Stimulated activated naive CD4-positive, alpha-beta T cell (primary cell): ENCODE data around the gene GALNT2.
A peak's percentile ranks its signal among the peaks of the same experiment; 100 is the strongest.

ENCODE experiments used
- DNase-seq, 6 experiments: peaks; one replicate each; lab custom pipeline; 2025; lab: John Stamatoyannopoulos, UW

The GALNT2 gene

DNA sequence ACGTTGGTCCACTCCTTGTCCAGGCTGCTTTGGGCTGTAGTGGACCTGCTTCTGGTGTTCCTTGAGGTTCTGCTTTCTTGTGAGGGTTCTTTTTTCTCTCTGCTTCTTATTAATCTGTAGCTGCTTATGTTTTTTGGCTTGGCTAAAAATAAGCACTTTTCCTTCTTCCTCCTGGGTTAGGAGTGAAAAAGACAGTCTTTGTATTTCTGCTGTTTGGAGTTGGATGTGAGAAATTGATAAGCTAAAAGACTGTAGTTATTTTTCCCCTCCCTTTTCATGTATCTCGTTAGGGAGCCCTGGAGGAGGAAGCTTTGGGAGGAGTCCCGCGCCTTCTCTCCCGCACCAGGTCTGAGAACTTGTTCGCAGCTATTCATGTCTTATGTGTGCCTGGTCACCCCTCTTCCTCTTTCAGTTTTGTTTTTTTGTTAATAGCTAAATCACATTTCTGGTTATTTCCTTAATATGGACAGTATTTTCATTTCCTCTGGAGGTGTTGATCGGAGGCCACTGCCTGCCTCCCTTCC lies 79.0 kb downstream of the GALNT2 start:
- DNase-seq, result no peak

- no peak for DNase-seq
Observed at GRCh38 chr1:230146709-230147108, 79.7 kb downstream of the GALNT2 start.

DNA sequence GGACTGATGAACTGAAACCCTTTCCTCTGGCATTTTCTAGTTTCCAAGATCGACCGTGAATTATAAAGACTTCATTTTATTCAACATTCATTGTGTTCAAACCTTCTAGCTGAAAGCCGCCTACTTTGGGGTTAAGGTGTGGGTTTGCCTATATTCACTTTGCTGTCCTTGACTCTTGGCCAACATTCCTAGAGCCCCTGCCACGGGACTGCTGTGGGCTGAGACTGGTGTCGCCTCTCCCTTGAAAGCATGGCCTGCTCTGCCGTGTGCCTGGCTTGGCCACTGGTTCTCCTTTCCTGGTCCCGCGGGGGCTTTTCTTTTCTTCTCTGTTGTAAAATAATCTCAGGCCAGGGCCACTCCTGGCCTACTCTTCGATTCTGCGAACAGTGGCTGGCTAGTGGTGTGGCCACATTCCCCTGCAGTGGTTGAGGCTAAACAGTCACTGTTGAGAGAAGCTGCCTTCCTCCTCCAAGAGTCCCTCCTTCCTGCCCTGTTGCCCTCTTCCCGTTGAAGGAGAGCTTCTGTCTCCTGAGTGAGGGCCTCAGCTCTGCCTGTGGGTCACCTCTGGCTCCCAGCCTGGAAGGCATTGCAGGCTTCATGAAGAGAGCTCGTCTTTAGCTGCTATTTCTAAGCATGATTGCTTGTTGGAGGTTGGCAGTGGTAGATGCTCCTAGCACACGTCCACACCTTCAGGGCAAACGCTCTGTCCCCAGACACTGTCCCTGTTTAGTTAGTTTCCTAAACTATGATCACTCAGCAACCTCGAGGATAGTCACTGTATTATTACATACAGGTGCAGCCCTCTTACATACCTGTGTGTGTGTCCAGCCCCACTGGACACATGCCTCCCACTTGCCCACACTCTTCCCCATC lies 80.5 kb downstream of the GALNT2 start:
- DNase-seq, result no peak

DNA sequence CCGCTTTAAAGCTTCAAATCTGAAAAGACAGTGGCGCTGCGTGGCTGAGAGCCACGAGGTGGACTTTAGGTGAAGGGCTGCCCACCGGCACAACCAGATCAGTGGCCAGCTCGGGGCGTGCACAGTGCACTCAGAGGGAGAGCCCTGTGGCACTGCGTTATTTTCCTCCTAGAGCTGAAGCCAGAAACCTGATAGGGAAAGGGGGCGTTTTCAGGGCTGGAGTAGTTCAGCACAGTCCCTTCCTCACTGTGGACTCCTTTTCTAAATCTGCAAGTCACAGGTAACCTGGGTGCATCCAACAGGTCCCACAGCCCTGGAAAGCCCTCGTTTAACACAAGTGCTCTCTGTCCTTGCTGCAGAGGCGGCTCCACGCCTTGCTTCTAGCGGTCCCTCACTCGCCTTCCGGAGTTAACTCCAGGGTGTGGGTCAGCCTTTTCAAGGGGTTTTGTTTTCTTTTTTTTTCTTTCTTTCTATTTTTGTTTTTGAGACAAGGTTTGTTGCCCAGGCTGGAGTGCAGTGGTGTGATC lies 81.2 kb downstream of the GALNT2 start:
- no peak for DNase-seq

- DNase-seq, result no peak
Observed at GRCh38 chr1:230148768-230149469, 81.9 kb downstream of the GALNT2 start.

GRCh38 chr1:230149751-230150584 lies 82.9 kb downstream of the GALNT2 start:
- DNase-seq, result peak in 1 of 6 experiments; percentile 16

- no peak for DNase-seq
Observed at GRCh38 chr1:230150615-230151014, 83.6 kb downstream of the GALNT2 start.

- no peak for DNase-seq
Observed at GRCh38 chr1:230151924-230152468, 85.0 kb downstream of the GALNT2 start.

DNA sequence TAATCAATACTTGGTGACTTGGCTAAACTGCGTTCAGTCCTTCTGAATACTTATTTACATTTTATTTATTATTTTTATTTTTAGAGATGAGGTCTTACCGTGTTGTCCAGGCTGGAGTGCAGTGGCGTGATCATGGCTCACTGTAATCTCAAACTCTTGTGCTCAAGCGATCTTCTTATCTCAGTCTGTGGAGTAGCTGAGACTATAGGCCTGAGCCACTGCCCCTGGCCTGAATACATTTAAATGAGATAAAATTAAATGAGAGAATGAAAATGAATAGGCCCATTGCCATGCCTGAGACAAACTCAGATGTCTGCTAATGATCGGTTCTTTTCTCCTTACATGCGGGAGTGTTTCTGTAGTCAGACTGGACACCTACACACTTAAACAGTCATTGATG lies 86.0 kb downstream of the GALNT2 start:
- no peak for DNase-seq

DNA sequence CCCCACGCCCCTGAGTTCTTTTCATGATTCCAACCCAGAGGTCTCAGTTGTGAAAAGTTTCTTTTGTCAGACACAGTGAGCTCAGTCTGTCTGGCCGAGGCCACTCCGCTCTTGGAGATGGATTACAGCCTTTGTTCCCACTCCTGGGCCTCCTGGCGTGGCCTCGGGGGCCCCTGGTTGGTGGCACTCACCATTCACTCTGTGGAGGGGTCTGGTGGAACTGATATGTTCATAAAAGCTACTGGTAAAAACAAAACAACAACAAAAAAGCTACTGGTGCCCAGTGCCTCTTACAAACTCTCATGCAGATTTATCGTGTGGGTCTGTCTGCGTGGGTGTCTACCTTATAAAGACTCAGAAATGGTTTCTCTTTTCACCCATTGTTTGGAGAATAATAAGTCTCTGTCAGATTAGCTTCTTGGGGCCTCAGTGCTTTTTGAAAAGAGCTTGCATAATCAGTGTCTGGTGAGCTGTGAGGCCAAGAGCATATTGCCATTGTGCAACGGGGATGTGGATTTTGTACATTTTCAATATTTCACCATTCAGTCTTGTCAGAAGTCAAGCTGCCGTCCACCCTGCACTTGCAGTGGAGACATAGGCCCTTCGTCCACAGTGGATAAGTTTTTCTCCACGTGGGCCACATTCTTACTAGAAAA lies 86.7 kb downstream of the GALNT2 start:
- no peak for DNase-seq

- no peak for DNase-seq
Observed at GRCh38 chr1:230155021-230155420, 88.0 kb downstream of the GALNT2 start.

GRCh38 chr1:230156068-230156467 lies 89.0 kb downstream of the GALNT2 start:
- no peak for DNase-seq

DNA sequence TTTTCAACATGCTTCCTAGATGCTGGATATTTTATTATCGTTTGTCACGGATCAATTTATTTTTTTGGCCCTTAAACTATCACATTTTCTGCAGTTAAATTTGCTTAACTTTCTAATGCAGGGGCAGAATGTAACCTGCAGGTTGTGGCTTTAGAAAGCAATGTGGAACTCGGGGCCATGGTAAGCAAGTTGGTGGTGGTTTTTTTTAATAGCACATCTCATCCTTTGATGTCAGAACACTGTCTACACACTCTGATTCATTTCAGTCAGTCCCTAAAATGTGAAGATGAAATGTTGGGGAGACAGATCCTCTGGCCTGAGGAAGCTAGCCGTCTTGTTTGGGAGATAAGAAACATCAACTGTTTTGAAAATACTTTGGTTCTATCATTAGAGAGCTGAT lies 89.5 kb downstream of the GALNT2 start:
- no peak for DNase-seq

GRCh38 chr1:230157420-230158390 lies 90.7 kb downstream of the GALNT2 start:
- DNase-seq, result no peak

- no peak for DNase-seq
Observed at GRCh38 chr1:230158415-230159291, 91.6 kb downstream of the GALNT2 start.

DNA sequence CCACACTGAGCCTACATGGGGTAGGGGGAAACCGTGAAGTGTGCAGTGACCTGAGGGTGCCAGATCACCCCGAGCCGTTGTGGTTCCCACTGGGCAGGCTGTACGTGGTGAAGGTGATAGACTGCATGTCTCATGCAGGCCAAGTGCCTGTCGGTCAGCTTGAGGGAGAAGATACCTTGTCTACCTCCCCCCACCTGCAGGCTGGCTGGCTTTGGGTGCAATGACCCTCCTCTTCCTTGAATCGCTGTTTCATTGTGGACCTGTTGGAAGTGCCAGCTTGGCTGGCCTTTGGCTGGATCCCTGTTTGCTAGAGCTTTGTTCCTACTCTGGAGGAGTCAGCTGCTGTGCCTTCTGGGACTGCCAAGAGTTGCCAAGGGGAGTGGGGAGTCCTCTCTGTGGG lies 92.5 kb downstream of the GALNT2 start:
- DNase-seq, result no peak

- DNase-seq, result no peak
Observed at GRCh38 chr1:230160957-230161771, 94.1 kb downstream of the GALNT2 start.

GRCh38 chr1:230163205-230163604 lies 96.2 kb downstream of the GALNT2 start:
- DNase-seq, result no peak
